HG02588 (cell line): ENCODE results near the gene KLF5.
"Not testable (repeated sequence)": the region's sequence is repeated elsewhere in the genome, so short reads cannot be mapped to it uniquely, and the experiment has no call there.

ENCODE experiments used
- ATAC-seq: cut with Tn5 transposase; IDR thresholded peaks from one replicate; pipeline ENCODE4 v1.9.1; 2021; ENCODE audit warnings: mild to moderate bottlenecking, moderate library complexity; ENCODE audit not compliant: unreplicated experiment

The KLF5 gene

DNA sequence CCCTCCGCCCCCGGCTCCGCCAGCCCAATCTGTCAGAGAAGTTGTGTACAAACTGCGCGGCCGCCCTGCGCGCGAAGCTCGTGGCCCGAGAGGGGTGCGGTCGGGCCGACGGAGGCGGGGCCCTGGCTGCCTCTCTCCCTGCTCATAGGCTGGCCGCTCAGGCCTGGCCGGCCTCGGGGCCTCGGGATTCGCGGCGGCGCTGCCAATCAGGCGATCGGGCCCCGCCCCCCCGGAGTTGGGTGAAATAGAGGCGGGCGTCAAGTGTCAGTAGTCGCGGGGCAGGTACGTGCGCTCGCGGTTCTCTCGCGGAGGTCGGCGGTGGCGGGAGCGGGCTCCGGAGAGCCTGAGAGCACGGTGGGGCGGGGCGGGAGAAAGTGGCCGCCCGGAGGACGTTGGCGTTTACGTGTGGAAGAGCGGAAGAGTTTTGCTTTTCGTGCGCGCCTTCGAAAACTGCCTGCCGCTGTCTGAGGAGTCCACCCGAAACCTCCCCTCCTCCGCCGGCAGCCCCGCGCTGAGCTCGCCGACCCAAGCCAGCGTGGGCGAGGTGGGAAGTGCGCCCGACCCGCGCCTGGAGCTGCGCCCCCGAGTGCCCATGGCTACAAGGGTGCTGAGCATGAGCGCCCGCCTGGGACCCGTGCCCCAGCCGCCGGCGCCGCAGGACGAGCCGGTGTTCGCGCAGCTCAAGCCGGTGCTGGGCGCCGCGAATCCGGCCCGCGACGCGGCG lies at the start of gene KLF5:
TSS of gene KLF5 (plus strand) at position 270 of the 724 bp plus-strand sequence. CDS start at position 593, 323 bp downstream.
- peak; percentile 98 for ATAC-seq

DNA sequence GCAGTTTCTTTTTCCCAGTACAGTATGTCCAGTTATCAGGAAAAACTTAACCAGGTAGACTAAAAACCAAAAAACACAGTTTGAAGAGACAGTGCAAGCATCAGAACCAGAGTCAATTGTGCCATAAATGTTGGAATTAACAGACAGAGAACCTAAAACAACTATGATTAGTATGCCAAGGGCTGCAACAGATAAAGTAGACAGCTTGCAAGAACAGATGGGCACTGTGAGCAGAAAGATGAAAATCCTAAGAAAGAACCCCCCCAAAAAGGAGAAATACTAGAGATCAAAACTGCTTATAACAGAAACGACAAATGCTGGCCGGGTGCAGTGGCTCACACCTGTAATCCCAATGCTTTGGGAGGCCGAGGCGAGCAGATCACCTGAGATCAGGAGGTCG lies 47.1 kb upstream of the KLF5 start:
- no peak for ATAC-seq

DNA sequence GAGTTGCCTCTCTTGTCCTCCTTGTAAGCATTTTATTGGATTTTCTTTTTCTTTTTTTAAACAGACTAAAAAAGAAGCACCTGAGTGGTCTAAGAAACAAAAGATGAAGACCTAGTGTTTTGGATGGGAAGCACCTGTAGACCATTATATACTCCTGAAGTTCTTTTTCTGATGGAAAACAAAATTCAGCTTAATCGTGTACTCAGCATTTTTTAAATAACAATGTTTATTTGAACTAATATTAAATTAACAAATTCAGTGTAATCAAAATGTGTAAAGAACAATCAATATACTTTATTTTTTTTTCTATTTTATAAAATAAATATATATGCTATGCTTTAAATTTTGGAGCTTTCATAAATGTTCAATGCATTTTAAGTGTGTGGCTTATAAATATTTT lies 43.0 kb upstream of the KLF5 start:
- no peak for ATAC-seq

DNA sequence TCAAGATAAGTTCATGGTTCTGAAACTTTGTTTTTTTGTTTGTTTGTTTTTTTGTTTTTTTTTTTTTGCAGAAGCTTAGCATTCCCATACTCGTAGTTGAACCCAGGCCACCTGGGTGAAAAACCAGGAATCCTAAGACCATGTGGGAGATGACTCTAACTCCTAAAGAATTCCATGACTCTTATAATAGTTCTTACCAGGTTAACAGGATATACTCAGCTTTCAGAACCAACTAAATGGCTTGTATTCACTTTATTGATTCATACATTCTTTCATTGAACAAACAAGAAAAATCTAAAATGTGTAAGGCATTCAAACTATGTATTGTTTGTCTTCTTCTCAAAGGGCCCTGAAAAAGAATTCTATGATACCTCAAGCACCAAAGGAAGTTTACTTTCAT lies 40.5 kb upstream of the KLF5 start:
- ATAC-seq: no peak

DNA sequence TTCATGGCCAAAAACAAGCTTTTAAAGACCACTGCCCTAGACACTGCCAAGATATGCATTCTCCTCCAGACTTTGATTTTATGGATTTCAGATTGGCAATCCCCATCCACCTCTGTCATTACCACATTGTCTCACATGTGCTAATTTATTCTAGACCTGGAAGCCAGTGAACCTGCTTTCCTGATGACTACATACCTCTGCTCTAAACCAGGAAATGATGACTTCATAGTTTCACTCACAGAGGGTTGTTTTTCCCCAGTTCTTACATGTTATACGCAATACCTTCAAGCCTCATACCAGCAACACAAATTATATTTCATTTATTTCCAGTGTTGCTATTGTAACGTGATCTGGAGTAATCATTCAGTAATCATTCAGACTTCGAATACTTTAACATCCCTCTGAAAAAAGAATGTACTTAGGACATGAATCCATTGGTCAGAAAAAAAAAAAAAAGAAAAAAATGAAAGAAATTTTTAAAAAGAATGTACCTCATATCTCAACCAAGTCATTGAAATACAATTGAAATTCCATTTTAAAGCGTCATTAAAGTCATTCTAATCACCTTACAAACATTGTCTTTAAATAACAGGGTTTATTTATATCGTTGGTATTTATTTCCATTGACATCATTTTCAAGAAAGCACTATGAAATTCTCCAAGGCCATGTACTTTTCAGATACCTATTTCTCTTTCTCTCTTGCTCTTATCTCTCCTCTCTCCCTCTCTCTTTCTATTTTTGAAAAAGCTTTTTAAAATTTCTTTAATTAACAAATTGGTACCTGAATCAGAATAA lies 33.4 kb upstream of the KLF5 start:
- no peak for ATAC-seq

DNA sequence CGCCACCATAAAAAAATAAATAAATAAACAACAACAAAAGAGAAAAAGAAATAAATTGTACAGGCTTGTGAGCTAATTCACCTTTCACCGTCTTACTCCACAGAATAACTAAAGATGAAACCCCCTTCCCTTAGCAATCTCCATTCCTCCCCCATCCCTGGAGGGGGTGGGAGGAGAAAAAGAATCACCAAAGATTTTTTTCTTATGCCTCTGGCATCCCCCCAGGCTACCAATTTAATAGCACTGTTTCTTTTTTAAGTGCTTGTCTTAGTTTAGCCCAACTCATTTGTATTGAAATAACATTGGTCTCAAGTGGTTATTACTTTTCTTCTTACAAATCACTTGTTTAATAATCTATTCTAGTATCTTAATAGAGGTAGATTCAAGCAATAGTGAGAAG lies 23.9 kb upstream of the KLF5 start:
- ATAC-seq: no peak

DNA sequence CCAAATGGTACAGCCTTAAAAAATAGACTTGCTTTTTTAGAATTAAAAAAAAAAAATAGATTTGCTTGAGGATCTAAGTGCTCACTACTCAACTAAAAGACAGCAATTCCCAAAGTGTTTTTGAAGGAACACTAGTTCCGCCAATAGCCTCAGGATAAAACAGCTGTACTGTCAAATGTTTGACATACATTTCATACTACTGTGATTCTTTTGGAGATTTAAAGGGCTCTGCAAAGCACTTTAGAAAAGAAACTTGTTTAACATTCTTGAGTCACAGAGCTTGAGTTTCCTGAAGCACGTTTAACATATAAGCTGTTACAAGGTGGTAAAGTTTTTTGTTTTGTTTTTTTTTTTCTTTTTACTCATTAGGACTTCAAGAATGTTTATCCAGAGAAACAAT lies 23.1 kb upstream of the KLF5 start:
- ATAC-seq: no peak

DNA sequence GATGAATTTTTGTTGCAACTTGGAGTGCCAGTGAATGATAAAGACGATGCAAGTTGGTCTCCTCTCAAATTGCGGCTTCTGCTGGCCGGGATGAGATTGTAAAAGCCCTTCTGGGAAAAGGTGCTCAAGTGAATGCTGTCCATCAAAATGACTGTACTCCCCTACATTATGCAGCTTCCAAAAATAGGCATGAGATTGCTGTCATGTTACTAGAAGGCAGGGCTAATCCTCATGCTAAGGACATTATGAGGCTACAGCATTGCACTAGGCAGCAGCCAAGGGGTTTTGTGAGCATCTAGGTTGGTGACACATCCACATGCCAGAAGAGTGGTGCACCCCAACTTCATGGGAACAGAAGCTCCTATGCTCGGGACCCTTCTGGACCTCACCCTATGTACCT lies 22.2 kb upstream of the KLF5 start:
- ATAC-seq: no peak

DNA sequence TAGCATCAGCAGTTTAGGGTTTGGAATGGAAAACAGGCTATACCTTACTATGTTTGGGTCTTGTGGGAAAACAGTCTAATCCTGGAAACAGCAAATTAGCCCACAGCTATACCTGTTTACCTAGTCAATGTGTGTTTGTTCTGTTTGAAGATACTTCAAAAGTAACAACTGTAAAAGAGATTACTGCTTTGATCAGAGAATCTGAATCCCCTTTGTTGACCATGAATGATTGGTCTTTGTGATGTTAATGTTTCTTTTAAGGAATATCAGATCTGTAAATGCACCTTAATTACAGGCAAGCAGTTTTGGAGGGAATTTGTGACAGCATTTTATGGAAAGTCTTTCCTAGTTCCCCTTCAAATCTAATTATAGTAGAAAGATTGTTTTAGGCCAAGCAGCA lies 20.7 kb upstream of the KLF5 start:
- ATAC-seq: no peak

DNA sequence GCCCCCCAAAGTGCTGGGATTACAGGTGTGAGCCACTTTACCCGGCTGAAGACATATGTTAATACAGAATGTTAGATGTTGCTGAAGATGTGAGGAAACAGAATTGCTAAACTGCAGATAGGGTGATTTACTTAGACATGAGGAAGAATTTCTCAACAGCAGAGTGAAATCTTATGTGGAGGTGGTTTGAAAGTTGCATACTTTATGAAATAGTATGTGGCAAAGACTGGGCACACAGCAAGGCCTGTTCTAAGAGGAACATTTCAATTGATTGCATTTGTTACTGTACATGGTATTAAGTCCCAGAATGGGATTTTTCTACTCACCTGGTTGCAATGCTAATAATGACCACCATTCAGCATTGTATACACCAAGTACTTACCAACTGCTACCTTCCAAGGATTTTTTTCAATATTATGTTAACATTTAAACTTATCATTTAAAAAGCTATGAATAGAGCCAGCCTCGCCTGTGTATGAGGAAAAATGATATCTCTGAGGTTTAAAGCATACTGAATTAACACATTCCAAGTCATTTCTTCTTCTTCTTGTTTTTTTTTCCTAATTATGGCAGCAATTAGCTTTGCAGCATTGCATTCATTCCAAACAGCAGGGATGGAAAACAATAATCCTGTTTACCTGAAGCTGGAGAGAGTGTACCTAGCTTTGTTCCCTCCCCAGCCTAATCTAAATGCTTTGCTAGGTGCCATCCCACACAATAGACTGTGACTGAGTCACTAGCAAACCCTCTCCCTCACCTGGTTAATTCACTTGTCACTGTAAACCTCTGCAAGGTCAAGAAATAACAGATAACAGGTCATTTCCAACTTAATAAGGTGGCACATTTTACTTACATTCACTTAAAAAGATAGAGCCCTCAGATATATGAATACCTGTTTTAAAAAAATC lies 19.4 kb upstream of the KLF5 start:
- no peak for ATAC-seq

DNA sequence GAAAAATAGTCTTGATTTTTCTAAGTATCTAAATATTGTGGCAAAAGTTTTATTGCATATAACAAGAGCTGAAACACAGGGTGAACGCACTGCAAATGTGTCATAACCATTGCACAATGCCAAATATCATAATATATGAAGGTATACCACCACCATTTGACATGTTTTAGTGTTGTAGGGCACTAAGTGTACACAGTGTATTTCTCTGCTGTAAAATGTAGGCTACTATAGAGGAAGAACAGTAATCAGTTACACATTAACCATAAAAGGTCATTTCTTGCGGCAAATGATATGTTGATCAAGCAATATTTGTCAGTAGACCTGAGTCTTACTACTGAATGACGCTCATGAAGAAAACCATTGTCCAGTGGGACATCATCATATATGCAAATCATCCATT lies 18.3 kb upstream of the KLF5 start:
- no peak for ATAC-seq

DNA sequence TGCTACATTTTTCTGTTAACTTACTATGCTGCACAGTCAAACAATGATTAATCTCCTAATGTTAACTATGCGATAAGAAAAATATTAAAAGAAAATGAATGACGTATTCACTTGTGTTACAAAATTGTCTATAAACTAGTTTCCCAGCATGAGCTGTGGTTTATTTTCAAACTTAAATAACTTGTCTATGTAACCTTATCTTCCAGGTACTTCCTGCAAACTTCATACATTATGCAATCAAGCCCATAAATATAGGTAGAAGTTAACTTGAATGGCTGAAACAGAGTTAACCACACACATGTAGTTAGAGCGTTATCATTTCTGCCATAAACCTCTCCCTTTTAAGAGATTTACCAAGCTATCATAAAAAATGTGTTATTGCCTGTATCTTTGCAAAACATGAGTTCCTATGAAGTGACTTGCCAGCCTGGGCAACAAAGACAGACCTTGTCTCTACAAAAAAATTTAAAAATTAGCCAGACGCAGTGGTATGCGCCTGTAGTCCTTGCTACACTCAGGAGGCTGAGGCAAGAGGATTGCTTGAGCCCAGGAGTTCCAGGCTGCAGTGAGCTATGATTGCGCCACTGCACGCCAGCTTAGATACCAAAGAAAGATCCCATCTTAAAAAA lies 17.7 kb upstream of the KLF5 start:
- no peak for ATAC-seq

DNA sequence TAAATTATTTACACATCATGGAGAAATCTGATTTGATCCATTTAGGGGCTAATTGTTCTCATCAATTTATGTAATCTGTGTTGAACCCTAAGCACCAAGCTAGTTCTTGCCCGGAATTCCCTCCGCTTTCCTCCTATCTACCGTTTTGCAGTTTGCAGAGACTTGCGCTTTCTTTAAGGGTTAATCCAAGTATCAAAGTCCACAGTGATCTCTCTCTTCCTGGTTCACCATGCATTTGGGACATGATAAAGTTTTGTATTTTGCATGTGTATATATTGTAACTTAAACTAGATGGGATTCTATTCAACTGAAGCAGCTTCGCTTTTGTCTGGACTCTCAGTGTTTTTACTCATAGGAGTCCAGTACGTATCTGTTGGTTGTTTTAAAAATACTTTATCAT lies 13.8 kb upstream of the KLF5 start:
- no peak for ATAC-seq

DNA sequence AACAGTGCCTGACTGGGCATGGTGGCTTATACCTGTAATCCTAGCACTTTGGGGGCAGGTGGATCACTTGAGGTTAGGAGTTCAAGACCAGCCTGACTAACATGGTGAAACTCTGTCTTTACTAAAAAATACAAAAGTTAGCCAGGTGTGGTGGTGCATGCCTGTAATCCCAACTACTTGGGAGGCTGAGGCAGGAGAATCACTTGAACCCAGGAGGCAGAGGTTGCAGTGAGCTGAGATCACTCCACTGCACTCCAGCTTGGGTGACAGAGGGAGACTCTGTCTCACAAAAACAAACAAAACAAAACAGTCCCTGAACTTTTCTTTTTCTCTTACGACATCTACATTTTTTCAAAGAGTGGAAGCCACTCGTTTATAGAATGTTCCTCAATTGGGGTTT lies 10.2 kb upstream of the KLF5 start:
- not testable (repeated sequence) for ATAC-seq

DNA sequence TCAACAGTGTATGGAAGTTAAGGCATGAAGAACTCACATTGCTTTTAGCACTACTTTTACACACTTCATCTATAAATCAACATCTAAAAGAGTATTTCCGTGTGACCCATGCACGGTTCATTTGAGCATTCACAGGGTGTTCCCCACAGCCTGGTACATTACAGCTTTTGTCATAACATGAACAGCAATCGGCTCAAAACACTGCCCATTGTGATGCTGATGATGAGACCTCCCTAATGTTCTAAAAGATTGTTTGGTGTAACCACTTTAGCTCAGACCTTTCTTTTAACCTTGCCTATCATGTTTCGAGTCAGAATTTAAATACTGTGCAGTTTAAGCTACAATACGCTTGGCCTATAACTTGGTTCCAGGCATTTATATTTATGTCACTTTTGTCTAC lies 4.1 kb upstream of the KLF5 start:
- ATAC-seq: no peak

DNA sequence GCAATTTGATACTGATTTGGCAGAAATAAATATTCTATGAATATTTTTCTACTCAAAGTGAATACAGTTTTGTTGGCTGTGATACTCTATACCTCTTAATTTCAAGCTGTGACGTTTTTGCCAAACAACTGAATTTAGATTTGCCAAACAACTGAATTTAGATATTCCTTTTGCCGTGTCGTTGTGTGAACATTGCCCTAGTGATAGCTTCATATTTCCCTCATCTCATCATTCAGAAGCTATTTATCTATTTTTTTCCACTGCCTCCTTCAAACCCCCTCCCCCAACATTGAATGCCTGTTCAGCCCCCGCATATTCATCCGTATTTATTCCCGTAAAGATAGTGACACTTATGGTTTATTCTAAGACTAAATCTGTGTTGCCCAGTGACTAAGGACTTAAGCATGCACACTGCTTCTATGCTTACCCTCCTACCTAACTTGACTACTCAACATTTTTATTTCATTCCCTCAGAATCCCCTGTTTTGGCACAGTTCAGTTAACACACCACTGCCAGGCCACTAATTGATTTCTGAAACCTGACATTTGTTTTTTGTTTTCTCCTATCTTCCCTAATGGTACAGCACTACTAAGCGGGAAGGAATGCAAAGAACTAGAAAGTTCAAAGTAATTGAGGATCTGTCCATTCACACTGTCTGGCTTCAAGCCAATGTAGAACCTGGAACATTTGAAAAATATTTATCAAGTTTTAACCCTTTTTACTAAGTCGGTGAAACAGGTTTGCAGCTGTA lies 2.8 kb upstream of the KLF5 start:
- ATAC-seq: no peak

DNA sequence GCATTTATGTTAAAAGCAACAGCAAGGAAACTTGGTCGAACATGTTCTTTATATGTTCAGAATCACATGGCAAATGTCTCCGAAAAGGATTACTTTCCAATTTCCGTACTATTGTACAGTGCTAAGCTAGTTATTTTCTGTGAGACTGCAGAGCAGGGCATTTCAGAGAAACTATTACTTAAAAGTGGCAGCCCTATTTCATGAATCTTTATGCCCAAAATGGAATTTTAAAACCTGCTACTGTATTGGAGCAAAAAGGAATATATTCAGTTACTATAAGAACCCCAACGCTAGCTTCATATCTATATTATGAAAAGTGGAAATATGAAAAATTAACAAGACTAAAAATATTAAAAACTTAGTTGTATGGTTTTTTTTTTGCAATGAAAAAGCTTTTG lies 2.2 kb upstream of the KLF5 start:
- ATAC-seq: no peak

DNA sequence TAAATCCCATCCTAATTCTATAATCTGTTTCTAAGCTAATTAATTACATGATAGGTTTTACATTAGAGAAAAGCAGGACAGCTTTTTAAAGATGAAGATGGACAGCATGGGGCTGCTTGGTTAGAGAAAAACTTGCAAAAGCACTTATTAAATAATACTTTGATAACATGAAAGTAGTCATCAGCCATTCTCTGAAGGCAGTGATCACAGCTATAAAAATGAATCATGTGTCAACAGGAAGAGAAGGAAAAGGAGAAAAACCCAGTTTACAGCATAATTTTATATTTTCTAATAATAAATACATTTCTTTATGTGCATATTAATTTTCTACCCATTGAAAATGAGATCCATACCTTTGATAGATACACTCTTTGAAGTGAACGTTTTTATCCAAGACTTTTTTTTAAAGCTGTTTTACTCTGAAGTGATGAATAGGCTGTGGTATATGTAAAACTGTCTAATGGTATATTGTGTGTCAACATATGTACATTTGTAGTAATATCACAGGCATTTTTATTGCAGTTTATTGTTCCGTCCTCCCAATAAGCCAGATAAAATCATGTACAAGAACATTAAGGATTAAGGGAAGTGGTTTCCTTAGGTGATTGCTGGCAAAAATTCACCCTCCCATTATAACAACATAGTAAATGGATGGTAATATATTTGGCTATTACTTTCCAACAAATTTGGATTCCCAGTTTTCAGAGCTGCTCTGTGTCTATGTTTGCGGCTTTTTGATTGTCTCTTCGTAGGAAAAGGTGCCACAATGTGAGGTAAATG lies 1.3 kb upstream of the KLF5 start:
- no peak for ATAC-seq

DNA sequence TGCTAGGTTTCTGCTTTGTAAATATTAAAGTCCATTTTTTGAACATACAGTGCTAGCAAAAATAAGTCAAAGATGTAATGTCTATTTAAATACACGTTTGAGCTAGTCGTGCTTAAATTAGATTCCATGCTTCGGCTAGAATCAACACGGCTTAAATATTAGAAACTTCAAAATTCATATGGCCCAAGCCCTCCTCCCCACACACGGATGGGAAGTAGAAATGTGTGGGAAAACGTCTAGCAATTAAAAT lies 816 bp upstream of the KLF5 start:
- no peak for ATAC-seq

DNA sequence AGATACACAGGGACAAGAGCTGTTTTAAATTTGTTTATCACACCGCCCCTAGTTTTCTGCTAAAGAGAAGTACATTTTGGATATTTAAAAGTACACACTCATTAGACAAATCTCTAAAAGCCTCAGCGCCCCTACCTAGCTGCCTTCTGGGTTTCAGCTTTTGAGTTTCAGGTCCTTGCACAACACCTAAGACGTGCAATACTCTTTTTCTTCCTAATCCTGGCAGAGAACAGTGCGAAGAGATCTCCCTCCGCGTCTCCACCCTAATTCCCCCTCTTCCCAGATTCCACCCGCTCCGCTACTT lies 421 bp upstream of the KLF5 start:
- peak; percentile 10 for ATAC-seq
